SU-DHL-6 (cell line): ENCODE results near the gene CIP2A.

Experiments
- EZH2phosphoT487 ChIP-seq: fragments of 200-600 bp; sonication (generic), shearing (Covaris generic); conservative IDR thresholded peaks from 2 replicates; pipeline ENCODE4 v1.6.1; 2018; ENCODE audit warnings: mild to moderate bottlenecking, antibody characterized with exemption, low read length, moderate library complexity, mixed read lengths
- TF ChIP-seq, protein P1 (sequence below): fragments of 200-600 bp; sonication (generic); IDR thresholded peaks from one replicate; pipeline ENCODE4 v1.5.1; 2017; ENCODE audit warnings: antibody characterized with exemption, mild to moderate bottlenecking, low read length, moderate library complexity; ENCODE audit not compliant: insufficient read depth, poor library complexity, severe bottlenecking

DNA sequence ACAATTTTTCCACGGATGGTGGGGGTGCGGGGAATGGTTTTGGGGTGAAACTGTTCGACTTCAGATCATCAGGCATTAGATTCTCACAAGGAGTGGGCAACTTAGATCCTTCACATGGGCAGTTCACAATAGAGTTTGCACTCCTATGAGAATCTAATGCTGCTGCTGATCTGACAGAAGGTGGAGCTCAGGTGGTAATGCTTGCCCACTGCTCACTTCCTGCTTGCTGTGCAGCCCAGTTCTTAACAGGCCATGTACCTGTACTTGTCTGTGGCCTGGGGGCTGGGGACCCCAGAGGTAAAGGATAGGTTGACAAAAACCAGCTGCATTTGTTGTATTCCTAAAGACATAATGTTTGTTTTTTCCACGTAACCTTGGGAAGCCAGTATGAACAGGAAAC is 16.3 kb upstream of the CIP2A start:
- TF ChIP-seq, protein P1, sequence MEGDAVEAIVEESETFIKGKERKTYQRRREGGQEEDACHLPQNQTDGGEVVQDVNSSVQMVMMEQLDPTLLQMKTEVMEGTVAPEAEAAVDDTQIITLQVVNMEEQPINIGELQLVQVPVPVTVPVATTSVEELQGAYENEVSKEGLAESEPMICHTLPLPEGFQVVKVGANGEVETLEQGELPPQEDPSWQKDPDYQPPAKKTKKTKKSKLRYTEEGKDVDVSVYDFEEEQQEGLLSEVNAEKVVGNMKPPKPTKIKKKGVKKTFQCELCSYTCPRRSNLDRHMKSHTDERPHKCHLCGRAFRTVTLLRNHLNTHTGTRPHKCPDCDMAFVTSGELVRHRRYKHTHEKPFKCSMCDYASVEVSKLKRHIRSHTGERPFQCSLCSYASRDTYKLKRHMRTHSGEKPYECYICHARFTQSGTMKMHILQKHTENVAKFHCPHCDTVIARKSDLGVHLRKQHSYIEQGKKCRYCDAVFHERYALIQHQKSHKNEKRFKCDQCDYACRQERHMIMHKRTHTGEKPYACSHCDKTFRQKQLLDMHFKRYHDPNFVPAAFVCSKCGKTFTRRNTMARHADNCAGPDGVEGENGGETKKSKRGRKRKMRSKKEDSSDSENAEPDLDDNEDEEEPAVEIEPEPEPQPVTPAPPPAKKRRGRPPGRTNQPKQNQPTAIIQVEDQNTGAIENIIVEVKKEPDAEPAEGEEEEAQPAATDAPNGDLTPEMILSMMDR: no peak
- TF ChIP-seq EZH2phosphoT487: no peak
